Activated CD8-positive, alpha-beta memory T cell treated with anti-CD3 and anti-CD28 coated beads for 36 hours (primary cell): ENCODE measurements around the gene SND1. TPM values are rescaled to one million over a fixed set of nuclear protein-coding genes. Genes with fewer than 3 reads are reported as not detected.

ENCODE experiments used
- CTCF ChIA-PET: fragments of 350-600 bp; sonication (Branson Sonifier 250); formaldehyde crosslinking; loops from one replicate; lab custom pipeline; 2021; ENCODE audit warnings: antibody characterized with exemption; lab: Charles Lee
- POLR2A ChIA-PET: fragments of 350-600 bp; sonication (Branson Sonifier 250); formaldehyde crosslinking; loops from one replicate; lab custom pipeline; 2021; ENCODE audit warnings: antibody characterized with exemption; lab: Charles Lee
- total RNA-seq, 2 experiments: library from RNA; stranded (reverse); gene quantifications; one replicate each; pipeline ENCODE4 v1.2.3, GENCODE V29; 2021

The SND1 gene
- total RNA-seq, 2 experiments from 2014 or later, result 203 to 219 TPM

DNA sequence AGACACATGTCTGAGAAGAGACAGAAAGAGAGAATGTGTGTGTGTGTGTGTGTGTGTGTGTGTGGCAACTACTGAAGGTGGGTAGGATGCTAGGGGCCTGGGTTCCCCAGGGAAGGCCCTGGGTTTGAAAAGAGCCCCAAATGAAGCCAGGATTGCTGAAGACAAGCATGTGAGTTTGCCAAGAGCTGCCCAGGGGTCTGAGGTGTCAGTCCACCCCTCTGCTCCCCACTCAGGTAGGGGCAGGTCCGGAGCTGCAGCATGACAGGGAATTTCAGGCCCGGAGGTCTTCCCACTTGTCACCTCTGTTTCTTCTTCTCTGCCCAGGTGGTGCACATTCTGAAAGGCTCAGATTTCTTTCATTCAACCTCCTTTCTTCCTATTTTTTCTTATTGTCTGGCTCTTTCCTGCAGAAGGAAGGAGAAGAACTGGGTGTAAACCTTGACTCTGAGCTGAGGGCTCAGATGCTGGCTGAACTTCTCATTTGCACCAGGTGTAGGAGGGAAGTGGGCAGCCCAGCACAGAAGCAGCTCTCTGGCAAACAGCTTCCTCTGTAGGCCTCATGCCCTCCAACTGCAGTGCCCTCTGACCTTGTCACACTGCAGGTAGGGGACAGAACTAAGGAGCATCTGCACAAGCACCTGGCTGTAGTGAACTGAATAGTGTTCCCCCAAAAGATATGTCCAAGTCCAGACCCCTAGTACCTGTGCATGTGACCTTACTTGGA is 458.8 kb downstream of the SND1 start:
- POLR2A ChIA-PET, result no interaction called here
- CTCF ChIA-PET, result interaction anchor here (0.8 to 1.0 kb wide), 2 partner anchors 10 to 24 kb away, joined by 3 read pairs; no protein-coding TSS in a partner anchor

DNA sequence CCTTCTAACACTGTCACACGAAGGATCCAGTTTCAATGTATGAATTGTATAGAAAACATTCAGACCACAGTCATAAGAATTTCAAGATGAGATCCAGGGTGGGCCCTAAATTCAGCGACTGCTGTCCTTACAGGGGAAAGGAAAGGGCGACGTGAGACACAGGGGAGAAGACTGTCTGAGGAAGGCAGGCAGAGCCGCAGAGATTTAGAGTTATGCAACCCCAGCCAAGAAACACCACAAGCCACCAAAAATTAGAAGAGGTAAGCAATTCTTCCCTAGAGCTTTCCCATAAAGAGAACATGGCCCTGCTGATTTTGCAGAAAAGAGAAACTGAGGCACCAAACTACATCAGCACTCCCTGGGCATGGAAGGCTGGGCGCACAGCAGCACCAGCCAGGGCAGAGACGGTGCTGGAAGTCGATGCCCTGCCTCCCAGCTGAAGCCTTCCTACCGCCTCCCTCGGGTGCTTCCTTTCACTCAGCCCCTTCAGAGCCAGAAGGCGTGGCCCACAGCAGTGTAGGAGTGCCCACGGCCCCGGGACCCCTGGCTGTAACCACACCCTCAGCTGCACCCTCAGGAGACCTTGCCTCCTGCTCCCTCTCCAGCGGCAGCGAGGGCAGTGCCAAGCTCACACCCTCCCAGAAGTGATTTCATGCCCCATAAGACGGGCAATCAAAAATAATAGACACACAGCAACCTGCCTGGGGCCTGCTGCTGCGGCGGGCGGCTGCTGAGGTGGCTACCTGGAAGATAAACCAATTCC is 460.2 kb downstream of the SND1 start:
- CTCF ChIA-PET, result no interaction called here
- POLR2A ChIA-PET, result no interaction called here

DNA sequence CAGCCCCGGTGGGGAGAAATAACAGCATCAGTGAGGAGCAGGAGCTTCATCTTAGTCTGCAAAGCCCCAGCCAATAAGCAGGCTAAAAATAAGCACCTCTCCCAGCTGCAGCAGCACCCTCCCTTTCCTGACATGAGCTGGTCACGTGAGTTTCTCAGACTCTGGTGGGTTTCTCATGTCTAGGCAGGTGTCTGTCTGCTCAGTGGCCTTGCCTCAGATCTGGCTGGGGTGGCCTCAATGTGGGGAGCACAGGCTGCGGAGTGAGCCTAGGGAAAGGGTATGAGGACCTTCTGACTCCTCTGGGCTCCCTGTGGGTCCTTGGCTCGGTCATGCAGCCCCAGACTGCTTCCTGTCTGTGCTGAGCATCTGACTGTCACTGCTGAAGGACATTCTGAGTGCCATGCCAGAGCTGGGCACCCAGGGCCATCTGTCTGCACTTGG is 460.8 kb downstream of the SND1 start:
- ChIA-PET POLR2A (no interaction called here), CTCF (no interaction called here)

DNA sequence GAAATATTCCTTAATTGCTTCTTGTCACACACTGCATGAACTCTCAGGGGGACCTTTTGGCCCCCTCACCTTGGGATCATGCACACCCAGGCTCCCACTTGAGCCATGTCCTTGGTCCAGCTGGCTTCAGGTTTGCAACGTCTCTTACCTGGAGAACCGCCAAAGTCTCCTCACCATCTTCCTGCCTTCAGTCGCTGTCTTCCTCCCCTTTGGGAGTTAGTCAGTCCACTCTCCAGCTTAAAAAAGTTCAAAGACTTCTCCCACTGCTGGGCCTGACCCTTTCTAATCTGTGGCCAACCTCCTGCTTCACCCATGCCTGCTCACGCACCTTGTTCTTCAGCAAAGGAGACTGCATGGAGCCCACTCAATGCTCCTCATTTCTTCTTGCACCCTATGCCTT is 461.8 kb downstream of the SND1 start:
- ChIA-PET CTCF (no interaction called here), POLR2A (no interaction called here)

DNA sequence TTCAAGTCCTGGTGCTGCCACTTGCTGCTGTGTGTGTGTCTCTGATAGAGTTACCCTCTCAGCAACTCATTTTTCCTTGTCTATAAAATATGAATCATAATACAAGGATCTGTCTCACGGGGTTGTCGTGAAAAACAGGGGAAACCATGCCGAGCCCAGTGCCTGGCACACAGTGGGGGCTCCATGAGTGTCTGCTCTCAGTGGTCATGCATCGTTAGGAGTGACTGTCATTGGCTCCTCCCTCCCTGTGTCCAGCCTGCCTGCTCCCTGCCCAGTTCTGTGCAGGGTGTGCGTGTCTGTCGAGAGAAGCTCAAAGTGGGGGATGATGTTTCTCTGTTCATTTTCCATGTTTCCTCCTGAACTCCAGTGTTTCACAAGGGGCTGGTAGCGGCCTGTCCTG is 462.8 kb downstream of the SND1 start:
- POLR2A ChIA-PET, result no interaction called here
- CTCF ChIA-PET, result no interaction called here

DNA sequence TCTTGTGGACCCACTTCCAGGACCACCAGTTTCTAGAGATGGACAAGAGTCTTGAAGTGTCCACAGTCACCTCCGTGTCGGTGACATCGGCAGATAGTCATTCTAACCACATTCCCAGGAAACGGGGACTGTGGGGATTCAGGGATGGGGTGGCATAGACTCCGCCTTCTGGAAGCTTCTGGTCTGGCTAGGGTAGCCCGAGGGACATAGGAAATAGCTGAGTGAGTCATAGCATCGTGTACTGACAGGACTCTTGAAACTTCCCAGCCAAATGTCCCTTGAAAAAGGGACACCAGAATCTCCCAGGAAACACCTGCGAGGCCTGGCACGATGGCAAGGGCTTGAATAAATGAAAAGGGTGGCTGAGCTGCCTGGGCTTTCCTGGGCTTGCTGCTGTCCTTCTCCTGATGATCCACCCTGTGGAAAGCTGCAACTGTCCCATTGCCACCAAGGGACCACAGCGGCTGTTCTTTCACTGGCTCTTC is 463.4 kb downstream of the SND1 start:
- ChIA-PET POLR2A (no interaction called here), CTCF (no interaction called here)

DNA sequence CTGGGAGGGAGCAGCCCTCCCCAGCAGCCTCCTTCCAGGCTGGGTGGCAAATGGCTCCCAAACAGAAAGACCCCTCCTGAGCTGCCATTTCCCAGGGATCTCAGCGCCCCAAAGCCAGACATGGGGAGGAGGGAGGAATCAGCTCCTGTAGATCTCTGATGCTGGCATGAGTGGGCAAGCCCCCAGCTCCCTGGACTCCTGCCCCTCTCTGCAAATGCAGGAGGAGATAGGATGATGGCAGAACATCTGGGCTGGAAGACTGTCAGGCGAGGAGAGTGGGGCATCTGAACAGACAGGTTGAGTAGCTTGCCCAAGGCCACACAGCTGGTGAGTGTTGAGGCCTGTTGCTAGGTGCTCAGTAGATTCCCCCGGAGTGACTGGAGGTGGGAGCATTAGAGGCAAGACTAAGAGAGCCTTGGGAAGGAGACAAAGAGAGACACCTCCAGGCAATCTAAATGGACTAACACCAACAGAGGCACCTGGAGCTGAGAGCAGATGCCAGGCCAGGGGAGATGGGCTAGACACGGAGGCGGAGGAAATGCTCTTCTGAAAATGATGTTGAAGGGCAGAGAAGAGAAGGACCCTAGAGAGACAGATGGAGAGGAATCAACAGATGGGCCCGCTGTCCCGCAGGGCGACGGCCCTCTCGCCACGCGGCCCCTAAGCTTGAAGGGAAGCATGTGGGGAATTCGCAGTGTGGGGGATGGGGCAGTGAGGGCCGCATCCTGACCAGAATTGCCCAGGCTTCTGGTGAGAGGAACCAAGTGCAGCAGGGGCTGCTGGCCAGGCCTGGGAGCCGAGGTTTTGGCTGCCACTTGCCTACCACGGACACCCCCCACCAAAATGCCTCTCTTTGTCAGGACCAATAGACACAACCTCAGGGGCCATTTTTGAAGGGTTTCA is 464.1 kb downstream of the SND1 start:
- POLR2A ChIA-PET, result no interaction called here
- CTCF ChIA-PET, result no interaction called here

DNA sequence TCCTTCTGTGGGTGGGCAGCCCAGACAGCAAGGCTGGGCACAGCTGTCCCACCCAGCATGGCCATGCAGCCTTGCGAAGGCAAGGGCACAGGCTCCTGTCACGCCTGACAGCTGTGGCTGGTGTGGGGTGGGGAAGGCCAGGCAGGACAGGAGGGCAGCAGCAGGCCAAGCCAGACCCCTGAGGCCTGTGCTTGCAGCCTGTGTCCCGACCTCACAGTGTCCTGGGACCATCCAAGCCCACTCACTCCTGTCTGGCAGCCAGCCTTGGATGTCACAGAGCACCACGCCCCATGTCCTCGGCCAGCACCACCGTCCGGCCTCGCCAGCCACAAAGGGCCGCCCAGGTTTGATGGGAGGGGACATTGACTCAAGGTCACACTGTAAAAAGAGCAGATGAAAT is 464.7 kb downstream of the SND1 start:
- POLR2A ChIA-PET, result no interaction called here
- CTCF ChIA-PET, result no interaction called here

DNA sequence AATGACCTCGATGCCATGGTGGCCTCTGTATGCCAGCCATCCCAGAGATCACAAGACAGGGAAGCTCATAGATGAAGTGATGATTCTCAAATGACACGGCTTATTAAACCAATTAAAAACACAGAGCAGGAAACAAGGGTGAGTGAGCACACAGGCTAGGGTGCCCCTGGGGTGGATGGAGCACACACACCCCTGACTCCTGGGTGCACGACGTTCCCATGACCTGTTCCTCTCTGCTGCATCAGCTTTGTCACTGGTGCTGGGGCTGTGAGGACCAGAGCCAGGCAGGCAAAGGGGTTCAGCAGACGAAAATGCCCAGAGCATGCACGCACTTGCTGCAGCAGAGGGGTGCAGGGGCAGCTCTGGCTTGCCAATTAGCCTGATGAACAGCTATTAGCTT is 465.7 kb downstream of the SND1 start:
- POLR2A ChIA-PET, result no interaction called here
- CTCF ChIA-PET, result no interaction called here

DNA sequence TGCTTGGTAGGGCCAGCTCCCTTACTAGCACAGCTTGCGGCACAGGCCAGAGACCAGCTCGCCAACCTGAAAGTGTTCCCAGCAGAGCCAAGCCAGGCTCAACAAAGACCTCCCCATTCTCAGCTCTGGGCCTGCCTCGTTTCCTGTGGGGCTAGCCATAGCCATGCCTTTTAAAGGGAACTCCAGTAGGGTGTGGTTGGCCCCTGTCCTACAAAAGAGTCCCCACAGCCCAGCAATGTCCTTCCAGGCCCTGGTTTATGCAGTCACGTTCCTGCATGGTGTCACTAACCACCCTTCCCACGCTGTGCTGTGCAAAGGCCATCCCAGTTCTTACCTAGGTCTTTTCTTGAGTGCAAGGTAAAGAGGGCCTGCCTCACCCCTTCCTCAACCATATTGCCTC is 467.0 kb downstream of the SND1 start:
- ChIA-PET CTCF (no interaction called here), POLR2A (no interaction called here)

DNA sequence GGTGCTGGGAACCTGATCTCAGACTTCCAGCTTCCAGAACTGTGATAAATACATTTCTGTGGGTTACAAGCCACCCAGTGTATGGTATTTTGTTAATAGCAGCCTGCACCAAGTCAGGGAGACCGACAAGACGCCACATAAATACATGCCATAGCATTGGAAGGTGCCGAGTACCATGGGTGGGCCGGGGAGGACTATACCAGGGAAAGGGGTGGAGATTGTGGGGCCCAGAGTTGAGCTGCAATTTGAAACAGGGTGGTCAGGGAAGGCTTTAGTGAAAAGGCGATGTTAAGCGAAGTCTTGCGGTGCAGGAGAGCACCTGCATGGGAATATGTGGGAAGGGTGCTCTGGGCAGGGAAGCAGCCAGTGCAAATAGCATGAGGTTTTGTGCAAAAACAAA is 468.1 kb downstream of the SND1 start:
- ChIA-PET POLR2A (no interaction called here), CTCF (no interaction called here)

DNA sequence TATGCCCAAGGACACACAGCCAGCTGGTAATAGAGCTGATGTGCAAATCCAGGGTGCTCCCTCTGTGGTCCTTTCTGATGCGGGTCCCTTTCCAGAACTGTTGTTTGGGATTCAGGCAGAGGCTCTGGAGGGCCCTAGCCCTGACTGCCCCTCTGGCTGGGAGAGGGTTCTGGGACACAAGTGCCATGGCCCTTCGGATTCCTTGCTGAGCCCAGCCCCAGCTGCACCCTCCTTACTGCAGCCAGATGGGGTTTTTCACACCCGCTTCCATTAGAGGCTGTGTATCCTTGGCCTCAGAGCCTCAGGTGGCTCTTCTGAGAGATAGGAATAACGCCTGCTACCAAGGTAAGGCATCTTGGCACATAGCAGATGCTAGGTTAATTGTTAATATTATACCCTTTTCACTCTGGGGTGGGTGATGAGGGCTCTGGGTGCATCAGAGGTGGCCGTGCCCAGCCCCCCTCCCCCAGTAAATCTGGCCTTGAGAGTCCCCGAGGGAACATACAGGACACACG is 469.0 kb downstream of the SND1 start:
- POLR2A ChIA-PET, result no interaction called here
- CTCF ChIA-PET, result no interaction called here

DNA sequence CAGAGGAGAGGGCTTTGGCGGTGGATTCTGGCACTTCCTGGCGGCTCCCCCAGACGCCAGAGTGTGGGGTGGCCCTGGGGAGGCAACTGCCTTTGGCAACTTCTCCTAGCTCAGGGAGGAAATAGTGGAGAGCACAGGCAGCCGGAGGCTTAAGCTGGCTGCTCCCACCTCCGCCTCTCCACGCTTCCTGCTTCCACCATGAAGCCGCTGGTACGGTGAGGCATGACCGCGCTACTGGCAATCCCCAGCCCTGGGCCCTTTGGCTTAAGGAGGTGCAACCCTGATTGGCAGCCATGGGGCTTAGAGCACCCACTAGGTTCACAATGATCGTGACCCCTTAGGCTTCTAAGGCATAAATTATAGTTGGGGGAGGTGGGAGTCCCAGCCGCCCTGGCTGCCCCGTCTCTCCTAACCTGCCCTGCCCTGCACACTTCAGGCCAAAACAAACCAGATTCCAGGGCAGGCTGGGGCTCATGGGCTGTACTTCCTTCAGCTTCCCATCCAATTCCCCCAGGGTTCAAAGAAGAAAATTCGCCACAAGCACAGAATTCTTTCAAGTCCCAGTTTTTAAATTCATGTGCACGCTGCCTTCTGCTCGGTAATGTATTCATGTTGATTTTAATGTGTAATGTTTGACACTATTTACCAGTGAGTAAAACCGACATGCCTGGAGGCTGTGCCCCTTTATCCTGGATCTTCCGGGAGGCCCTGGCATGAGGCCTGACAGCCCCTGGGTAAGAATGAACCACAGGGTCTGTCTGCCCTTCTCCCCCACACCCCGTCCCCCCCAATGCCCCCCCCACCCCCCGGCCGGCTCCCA is 469.9 kb downstream of the SND1 start:
- CTCF ChIA-PET, result interaction anchor here (0.8 kb wide), 1 partner anchor 14 kb away, joined by 4 read pairs; no protein-coding TSS in a partner anchor
- POLR2A ChIA-PET, result no interaction called here

DNA sequence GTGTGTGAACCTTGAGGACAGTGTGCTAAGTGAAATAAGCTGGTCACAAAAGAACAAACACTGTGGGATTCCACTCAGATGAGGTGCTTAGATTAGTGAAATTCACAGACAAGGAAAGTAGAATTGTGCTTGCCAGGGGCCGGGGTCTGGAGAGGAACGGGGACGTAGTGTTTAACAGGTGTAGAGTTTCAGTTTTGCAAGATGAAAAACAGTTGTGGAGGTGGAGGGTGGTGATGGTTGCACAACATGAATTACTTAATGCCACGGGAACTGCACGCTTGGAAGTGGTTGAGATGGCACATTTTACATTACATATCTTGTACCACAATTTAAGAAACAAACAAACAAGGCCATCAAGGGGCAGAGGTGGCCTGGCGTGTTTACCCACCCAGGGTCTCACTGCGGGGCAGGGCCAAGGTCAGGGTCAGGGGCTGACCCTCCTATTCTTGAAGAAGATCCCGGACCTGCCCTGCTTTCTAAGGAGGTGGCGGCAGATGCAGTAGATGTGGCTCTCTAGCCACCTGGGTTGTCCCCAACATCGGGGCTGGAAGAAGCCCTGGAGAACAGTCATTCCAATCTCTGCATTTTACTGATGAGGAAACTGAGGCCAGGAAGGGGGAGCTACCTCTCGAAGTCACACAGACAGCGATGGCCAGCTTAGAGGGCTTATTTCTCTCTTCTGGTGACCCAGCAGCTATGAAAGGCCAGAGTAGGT is 470.7 kb downstream of the SND1 start:
- CTCF ChIA-PET, result interaction anchor here (1.2 kb wide), 1 partner anchor 87 kb away, joined by 3 read pairs; no protein-coding TSS in a partner anchor
- POLR2A ChIA-PET, result interaction anchor here (1.2 kb wide), 1 partner anchor 95 kb away, joined by 3 read pairs; no protein-coding TSS in a partner anchor

DNA sequence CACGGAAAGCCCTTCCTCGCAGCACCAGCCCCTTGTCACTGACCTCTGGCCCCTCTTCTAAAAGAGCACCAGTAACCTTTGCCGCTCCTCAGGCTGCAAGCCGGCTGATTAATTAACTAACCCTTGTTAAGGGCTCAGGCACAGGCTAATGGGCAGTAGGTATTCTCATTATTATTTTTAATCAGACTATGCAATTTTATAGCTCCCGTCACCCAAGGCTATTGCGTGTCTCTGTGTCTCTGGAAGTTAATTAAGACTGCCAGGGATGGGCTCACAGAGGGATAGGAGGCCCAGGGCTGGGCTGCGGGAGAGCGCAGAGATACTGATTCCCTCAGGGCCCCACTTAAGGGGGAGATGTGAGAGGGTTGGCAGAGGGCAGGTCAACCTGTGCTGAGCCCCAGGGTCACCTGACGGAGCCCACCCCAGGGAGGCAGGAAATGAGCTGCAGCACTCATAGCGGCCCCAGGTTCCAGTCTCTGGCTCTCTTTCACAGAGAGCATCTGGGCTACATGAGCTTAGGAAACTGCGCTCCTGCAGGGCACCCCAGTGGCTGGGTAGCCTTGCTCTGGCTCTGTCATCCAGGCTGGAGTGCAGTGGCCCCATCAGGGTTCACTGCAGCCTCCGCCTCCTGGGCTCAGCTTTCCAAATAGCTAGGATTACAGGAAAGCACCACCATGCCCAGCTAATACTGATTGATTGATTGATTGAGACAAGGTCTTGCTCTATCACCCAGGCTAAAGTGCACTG is 471.5 kb downstream of the SND1 start:
- POLR2A ChIA-PET, result interaction anchor here (1.2 kb wide), 1 partner anchor 96 kb away, joined by 3 read pairs; no protein-coding TSS in a partner anchor

DNA sequence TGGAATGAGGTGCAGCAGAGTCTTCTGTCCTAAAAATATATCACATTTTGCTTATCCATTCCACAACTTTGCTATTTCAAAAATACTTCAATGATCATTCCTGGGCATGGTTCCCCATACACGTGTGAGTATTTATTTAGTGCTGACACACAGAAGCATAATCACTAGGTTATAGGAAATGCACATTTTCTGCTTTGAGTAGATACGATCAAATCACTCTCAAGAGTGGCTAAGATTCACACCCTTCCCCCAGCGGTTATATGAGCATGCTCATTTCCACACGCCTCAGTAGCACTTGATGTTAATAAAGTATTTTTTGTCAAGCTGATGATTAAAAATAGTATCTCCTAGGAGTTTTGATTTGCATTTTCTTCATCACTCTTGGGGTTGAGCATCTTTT is 472.8 kb downstream of the SND1 start:
- ChIA-PET POLR2A (no interaction called here), CTCF (no interaction called here)

More for the DNA sequence above, 471.5 kb downstream of the SND1 start:
- CTCF ChIA-PET, result interaction anchor here (1.2 kb wide), 1 partner anchor 86 kb away, joined by 3 read pairs; no protein-coding TSS in a partner anchor

DNA sequence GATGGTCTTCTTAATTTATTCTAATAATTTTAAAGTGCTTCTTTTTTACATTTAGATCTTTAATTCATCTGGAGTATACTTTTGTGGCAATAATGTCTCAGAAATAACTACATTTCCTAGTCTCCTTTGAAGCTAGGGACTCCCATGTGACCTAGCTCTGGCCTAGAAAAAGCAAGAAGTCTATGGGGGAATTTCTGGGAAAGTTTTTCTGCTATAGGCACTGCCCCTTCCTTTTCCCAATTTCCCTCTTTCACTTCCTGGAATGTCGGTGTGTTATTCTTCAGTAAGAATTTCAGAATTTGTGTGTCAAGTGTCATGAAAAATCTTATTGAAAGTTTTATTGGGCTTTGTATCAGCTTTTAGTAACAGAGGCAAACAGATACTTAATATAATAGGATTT is 473.8 kb downstream of the SND1 start:
- POLR2A ChIA-PET, result no interaction called here
- CTCF ChIA-PET, result no interaction called here
